GM23338 (cell line): ENCODE results near the gene SLC23A1. TPM values are rescaled to one million over a fixed set of nuclear protein-coding genes. Genes with fewer than 3 reads are reported as not detected.

Experiments used
- ATAC-seq: fragments of 200-7000 bp; cut with Tn5 transposase; 3 replicates; pipeline ENCODE4 v1.9.1; 2020
- DNase-seq: peaks from one replicate; pipeline ENCODE4 v3.0.0-alpha.2; 2015; ENCODE audit warnings: low spot score
- H2AFZ ChIP-seq: fragments of 200-600 bp; sonication (generic); 2 replicates; pipeline ENCODE4 v1.8.0; 2016; ENCODE audit warnings: antibody characterized with exemption, mild to moderate bottlenecking, moderate library complexity
- H3F3A ChIP-seq: fragments of 200-600 bp; sonication (generic); replicated peaks from 2 replicates; pipeline ENCODE4 v1.8.0; 2017; ENCODE audit warnings: antibody characterized with exemption, mixed run types, low read depth
- H3K27ac ChIP-seq: fragments of 200-600 bp; sonication (generic); 2 replicates; pipeline ENCODE4 v1.6.1; 2016; ENCODE audit warnings: low read depth
- H3K27me3 ChIP-seq: fragments of 200-600 bp; sonication (generic); 2 replicates; pipeline ENCODE4 v1.8.0; 2016; ENCODE audit warnings: mild to moderate bottlenecking, mixed run types, moderate library complexity; ENCODE audit not compliant: insufficient read depth
- H3K36me3 ChIP-seq: fragments of 200-600 bp; sonication (generic); 2 replicates; pipeline ENCODE4 v1.8.0; 2016; ENCODE audit warnings: mild to moderate bottlenecking; ENCODE audit not compliant: insufficient read depth
- H3K4me1 ChIP-seq: fragments of 200-600 bp; sonication (generic); 2 replicates; pipeline ENCODE4 v1.8.0; 2016; ENCODE audit warnings: mild to moderate bottlenecking, moderate library complexity; ENCODE audit not compliant: insufficient read depth
- H3K4me2 ChIP-seq: fragments of 200-600 bp; sonication (generic); 2 replicates; pipeline ENCODE4 v1.7.1; 2017; ENCODE audit warnings: mixed run types
- H3K4me3 ChIP-seq: fragments of 200-600 bp; sonication (generic); 2 replicates; pipeline ENCODE4 v1.6.1; 2016; ENCODE audit warnings: mixed run types
- H3K79me2 ChIP-seq: fragments of 200-600 bp; sonication (generic); replicated peaks from 2 replicates; pipeline ENCODE4 v1.8.0; 2017; ENCODE audit warnings: mild to moderate bottlenecking; ENCODE audit not compliant: insufficient read depth
- H3K9me2 ChIP-seq: fragments of 200-600 bp; sonication (generic); 2 replicates; pipeline ENCODE4 v1.8.0; 2017; ENCODE audit not compliant: insufficient read depth
- H4K20me1 ChIP-seq: fragments of 200-600 bp; sonication (generic); replicated peaks from 2 replicates; pipeline ENCODE4 v1.8.0; 2017; ENCODE audit warnings: mild to moderate bottlenecking; ENCODE audit not compliant: insufficient read depth
- H3K27ac Mint-ChIP-seq: 2 replicates; pipeline ENCODE4 v1.8.0; 2020; ENCODE audit warnings: inconsistent platforms, mild to moderate bottlenecking, moderate library complexity, mixed read lengths
- H3K27me3 Mint-ChIP-seq: 3 replicates; pipeline ENCODE4 v1.8.0; 2022; ENCODE audit warnings: low read depth, mild to moderate bottlenecking, moderate library complexity, mixed read lengths, inconsistent platforms; ENCODE audit not compliant: insufficient read depth, poor library complexity
- H3K36me3 Mint-ChIP-seq: 3 replicates; pipeline ENCODE4 v1.8.0; 2021; ENCODE audit warnings: low read depth, mild to moderate bottlenecking, inconsistent platforms, moderate library complexity, mixed read lengths
- H3K4me1 Mint-ChIP-seq: 3 replicates; pipeline ENCODE4 v1.8.0; 2020; ENCODE audit warnings: mild to moderate bottlenecking, inconsistent platforms, mixed read lengths
- H3K4me3 Mint-ChIP-seq: 3 replicates; pipeline ENCODE4 v1.8.0; 2021; ENCODE audit warnings: moderate library complexity, mild to moderate bottlenecking, inconsistent platforms, mixed read lengths
- H3K9me3 Mint-ChIP-seq: 3 replicates; pipeline ENCODE4 v1.8.0; 2020; ENCODE audit warnings: moderate library complexity, mild to moderate bottlenecking, inconsistent platforms, mixed read lengths
- CTCF ChIP-seq, 2 experiments: fragments of 200-600 bp in 1 of 2; sonication (generic) in 1 of 2; conservative IDR thresholded peaks; 2 replicates each; pipeline versions ENCODE4 v1.5.1 to v1.6.1; 2016 to 2017; ENCODE audit warnings: antibody characterized with exemption in 2 of 2, low read depth in 2 of 2, mild to moderate bottlenecking in 2 of 2, moderate library complexity in 1 of 2
- EZH2 ChIP-seq: fragments of 200-600 bp; sonication (generic); IDR thresholded peaks from one replicate; pipeline ENCODE4 v1.8.0; 2017; ENCODE audit warnings: antibody characterized with exemption, mild to moderate bottlenecking, low read depth; ENCODE audit not compliant: unreplicated experiment
- EZH2phosphoT487 ChIP-seq: fragments of 200-600 bp; sonication (generic); IDR thresholded peaks from one replicate; pipeline ENCODE4 v1.8.1; 2018; ENCODE audit warnings: antibody characterized with exemption; ENCODE audit not compliant: unreplicated experiment
- JUNB ChIP-seq: IDR thresholded peaks from one replicate; pipeline ENCODE4 v1.6.1; 2016; ENCODE audit warnings: antibody characterized with exemption; ENCODE audit not compliant: unreplicated experiment
- NANOG ChIP-seq: IDR thresholded peaks from 2 replicates; pipeline ENCODE4 v1.6.1; 2016; ENCODE audit warnings: antibody characterized with exemption, borderline replicate concordance
- POLR2AphosphoS5 ChIP-seq: IDR thresholded peaks from 2 replicates; pipeline ENCODE4 v1.6.1; 2016; ENCODE audit warnings: antibody characterized with exemption, low read depth
- STAT1 ChIP-seq: IDR thresholded peaks from one replicate; pipeline ENCODE4 v1.6.1; 2016; ENCODE audit warnings: antibody characterized with exemption; ENCODE audit not compliant: unreplicated experiment
- ZNF114 ChIP-seq: fragments of 250-450 bp; sonication (Bioruptor Pico); IDR thresholded peaks from 2 replicates; pipeline ENCODE4 v1.5.0; 2020; ENCODE audit warnings: mild to moderate bottlenecking, moderate library complexity
- ZNF331 ChIP-seq: fragments of 250-450 bp; sonication (Bioruptor Pico); IDR thresholded peaks from 2 replicates; pipeline ENCODE4 v1.5.0; 2020; ENCODE audit warnings: low read depth, mild to moderate bottlenecking, moderate library complexity
- polyA plus RNA-seq: library from polyadenylated mRNA; unstranded; fragments of >200 nt; fragmentation: Nextera tagmentation; extraction: Ambion mirVana; gene quantifications from 2 replicates; pipeline ENCODE4 v1.2.1, GENCODE V29; 2016
- total RNA-seq: library from RNA; depleted of rRNA; stranded (reverse); fragments of >200 nt; shearing (Covaris generic); gene quantifications from 2 replicates; pipeline ENCODE4 v1.2.3, GENCODE V29; 2014
- TF ChIP-seq, protein P1 (sequence below): fragments of 250-450 bp; sonication (Bioruptor Pico); IDR thresholded peaks from 2 replicates; pipeline ENCODE4 v1.5.0; 2020; ENCODE audit warnings: mild to moderate bottlenecking, moderate library complexity
- TF ChIP-seq, protein P2 (sequence below): IDR thresholded peaks from 2 replicates; pipeline ENCODE4 v1.6.1; 2016; ENCODE audit warnings: antibody characterized with exemption
- TF ChIP-seq, protein P3 (sequence below): IDR thresholded peaks from one replicate; pipeline ENCODE4 v1.6.1; 2018; ENCODE audit warnings: antibody characterized with exemption; ENCODE audit not compliant: unreplicated experiment

SLC23A1 gene
- total and polyA plus RNA-seq, 2 experiments from 2014 or later: 0.29 TPM; not detected in 1

DNA sequence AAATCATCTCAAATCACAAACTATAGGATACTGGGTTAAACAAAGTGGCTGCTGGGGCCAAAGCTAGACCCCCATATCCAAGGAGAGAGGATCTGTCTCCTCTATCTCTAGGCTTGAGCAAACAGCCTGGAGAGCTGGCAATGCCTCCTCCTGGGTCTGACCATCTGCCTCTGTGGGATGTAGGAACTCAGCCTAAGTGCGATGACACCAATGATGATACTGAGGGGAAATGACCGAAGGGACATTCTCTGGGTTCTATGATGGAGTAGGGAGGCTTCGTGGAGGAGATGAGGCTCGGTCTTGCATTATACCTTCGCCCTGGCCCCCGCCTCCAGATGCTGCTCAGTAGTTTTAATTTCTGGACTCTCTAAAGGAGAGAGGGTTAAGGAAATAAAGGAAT is 30.1 kb upstream of the SLC23A1 start:
- no peaks in the 10 kb centered on the region for H3K27me3 ChIP-seq
- no peak overlapping the region for H3K27ac ChIP-seq
- TF ChIP-seq JUNB (no peak), ZNF331 (CRISPR knock-in tag) (no peak), ZNF114 (CRISPR knock-in tag) (no peak), NANOG (no peak), EZH2 (no peak), CTCF (conservative IDR thresholded peaks at IDR 0.05; ENCODE audit: low read depth in 2 of 2) (no peak), EZH2phosphoT487 (no peak), POLR2AphosphoS5 (no peak), STAT1 (no peak)
- TF ChIP-seq, protein P1, sequence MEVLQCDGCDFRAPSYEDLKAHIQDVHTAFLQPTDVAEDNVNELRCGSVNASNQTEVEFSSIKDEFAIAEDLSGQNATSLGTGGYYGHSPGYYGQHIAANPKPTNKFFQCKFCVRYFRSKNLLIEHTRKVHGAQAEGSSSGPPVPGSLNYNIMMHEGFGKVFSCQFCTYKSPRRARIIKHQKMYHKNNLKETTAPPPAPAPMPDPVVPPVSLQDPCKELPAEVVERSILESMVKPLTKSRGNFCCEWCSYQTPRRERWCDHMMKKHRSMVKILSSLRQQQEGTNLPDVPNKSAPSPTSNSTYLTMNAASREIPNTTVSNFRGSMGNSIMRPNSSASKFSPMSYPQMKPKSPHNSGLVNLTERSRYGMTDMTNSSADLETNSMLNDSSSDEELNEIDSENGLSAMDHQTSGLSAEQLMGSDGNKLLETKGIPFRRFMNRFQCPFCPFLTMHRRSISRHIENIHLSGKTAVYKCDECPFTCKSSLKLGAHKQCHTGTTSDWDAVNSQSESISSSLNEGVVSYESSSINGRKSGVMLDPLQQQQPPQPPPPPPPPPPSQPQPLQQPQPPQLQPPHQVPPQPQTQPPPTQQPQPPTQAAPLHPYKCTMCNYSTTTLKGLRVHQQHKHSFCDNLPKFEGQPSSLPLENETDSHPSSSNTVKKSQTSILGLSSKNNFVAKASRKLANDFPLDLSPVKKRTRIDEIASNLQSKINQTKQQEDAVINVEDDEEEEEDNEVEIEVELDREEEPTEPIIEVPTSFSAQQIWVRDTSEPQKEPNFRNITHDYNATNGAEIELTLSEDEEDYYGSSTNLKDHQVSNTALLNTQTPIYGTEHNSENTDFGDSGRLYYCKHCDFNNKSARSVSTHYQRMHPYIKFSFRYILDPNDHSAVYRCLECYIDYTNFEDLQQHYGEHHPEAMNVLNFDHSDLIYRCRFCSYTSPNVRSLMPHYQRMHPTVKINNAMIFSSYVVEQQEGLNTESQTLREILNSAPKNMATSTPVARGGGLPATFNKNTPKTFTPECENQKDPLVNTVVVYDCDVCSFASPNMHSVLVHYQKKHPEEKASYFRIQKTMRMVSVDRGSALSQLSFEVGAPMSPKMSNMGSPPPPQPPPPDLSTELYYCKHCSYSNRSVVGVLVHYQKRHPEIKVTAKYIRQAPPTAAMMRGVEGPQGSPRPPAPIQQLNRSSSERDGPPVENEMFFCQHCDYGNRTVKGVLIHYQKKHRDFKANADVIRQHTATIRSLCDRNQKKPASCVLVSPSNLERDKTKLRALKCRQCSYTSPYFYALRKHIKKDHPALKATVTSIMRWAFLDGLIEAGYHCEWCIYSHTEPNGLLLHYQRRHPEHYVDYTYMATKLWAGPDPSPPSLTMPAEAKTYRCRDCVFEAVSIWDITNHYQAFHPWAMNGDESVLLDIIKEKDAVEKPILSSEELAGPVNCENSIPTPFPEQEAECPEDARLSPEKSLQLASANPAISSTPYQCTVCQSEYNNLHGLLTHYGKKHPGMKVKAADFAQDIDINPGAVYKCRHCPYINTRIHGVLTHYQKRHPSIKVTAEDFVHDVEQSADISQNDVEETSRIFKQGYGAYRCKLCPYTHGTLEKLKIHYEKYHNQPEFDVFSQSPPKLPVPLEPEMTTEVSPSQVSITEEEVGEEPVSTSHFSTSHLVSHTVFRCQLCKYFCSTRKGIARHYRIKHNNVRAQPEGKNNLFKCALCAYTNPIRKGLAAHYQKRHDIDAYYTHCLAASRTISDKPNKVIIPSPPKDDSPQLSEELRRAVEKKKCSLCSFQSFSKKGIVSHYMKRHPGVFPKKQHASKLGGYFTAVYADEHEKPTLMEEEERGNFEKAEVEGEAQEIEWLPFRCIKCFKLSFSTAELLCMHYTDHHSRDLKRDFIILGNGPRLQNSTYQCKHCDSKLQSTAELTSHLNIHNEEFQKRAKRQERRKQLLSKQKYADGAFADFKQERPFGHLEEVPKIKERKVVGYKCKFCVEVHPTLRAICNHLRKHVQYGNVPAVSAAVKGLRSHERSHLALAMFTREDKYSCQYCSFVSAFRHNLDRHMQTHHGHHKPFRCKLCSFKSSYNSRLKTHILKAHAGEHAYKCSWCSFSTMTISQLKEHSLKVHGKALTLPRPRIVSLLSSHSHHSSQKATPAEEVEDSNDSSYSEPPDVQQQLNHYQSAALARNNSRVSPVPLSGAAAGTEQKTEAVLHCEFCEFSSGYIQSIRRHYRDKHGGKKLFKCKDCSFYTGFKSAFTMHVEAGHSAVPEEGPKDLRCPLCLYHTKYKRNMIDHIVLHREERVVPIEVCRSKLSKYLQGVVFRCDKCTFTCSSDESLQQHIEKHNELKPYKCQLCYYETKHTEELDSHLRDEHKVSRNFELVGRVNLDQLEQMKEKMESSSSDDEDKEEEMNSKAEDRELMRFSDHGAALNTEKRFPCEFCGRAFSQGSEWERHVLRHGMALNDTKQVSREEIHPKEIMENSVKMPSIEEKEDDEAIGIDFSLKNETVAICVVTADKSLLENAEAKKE (CRISPR knock-in tag): no peak
- TF ChIP-seq, protein P2, sequence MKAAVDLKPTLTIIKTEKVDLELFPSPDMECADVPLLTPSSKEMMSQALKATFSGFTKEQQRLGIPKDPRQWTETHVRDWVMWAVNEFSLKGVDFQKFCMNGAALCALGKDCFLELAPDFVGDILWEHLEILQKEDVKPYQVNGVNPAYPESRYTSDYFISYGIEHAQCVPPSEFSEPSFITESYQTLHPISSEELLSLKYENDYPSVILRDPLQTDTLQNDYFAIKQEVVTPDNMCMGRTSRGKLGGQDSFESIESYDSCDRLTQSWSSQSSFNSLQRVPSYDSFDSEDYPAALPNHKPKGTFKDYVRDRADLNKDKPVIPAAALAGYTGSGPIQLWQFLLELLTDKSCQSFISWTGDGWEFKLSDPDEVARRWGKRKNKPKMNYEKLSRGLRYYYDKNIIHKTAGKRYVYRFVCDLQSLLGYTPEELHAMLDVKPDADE: no peak
- TF ChIP-seq, protein P3, sequence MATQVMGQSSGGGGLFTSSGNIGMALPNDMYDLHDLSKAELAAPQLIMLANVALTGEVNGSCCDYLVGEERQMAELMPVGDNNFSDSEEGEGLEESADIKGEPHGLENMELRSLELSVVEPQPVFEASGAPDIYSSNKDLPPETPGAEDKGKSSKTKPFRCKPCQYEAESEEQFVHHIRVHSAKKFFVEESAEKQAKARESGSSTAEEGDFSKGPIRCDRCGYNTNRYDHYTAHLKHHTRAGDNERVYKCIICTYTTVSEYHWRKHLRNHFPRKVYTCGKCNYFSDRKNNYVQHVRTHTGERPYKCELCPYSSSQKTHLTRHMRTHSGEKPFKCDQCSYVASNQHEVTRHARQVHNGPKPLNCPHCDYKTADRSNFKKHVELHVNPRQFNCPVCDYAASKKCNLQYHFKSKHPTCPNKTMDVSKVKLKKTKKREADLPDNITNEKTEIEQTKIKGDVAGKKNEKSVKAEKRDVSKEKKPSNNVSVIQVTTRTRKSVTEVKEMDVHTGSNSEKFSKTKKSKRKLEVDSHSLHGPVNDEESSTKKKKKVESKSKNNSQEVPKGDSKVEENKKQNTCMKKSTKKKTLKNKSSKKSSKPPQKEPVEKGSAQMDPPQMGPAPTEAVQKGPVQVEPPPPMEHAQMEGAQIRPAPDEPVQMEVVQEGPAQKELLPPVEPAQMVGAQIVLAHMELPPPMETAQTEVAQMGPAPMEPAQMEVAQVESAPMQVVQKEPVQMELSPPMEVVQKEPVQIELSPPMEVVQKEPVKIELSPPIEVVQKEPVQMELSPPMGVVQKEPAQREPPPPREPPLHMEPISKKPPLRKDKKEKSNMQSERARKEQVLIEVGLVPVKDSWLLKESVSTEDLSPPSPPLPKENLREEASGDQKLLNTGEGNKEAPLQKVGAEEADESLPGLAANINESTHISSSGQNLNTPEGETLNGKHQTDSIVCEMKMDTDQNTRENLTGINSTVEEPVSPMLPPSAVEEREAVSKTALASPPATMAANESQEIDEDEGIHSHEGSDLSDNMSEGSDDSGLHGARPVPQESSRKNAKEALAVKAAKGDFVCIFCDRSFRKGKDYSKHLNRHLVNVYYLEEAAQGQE: no peak
- H3K4me1 ChIP-seq: no peaks in the 10 kb centered on the region
- no peaks in the 10 kb centered on the region for H3K36me3 ChIP-seq
- Mint-ChIP-seq H3K9me3 (no peaks in the 10 kb centered on the region), H3K27ac (no peak overlapping the region), H3K4me1 (no peaks in the 10 kb centered on the region), H3K4me3 (no peak overlapping the region), H3K27me3 (peaks cover 1% of the 10 kb centered on the region), H3K36me3 (peaks cover 2% of the 10 kb centered on the region)
- DNase-seq (no peak), ATAC-seq (no peak)
- no peaks in the 10 kb centered on the region for H3K9me2 ChIP-seq
- no peak overlapping the region for H3K4me2 ChIP-seq
- H3K79me2 ChIP-seq: no peaks in the 10 kb centered on the region
- no peak overlapping the region for H3K4me3 ChIP-seq
- H2AFZ ChIP-seq: no peak overlapping the region
- no peaks in the 10 kb centered on the region for H4K20me1 ChIP-seq
- H3F3A ChIP-seq: 0 out of 2 replicates have a peak, but pooled peaks cover 3% of the 10 kb centered on the region
